GM12874 (cell line): ENCODE results near the gene HOXC9.

Source experiments
- CTCF ChIP-seq: IDR thresholded peaks from 2 replicates; pipeline ENCODE4 v1.5.1; 2011; ENCODE audit warnings: low read depth, mild to moderate bottlenecking, control low read depth, low read length, moderate library complexity; ENCODE audit not compliant: insufficient read depth

Gene HOXC9

GRCh38 chr12:53965281-53966084 is 34.5 kb upstream of the HOXC9 start:
- TF ChIP-seq CTCF, result no peak

GRCh38 chr12:53966085-53966384 is 33.9 kb upstream of the HOXC9 start:
- no peak for TF ChIP-seq CTCF

GRCh38 chr12:53966385-53967133 is 33.4 kb upstream of the HOXC9 start:
- TF ChIP-seq CTCF, result no peak

GRCh38 chr12:53967421-53967925 is 32.5 kb upstream of the HOXC9 start:
- no peak for TF ChIP-seq CTCF

- no peak for TF ChIP-seq CTCF
These were observed 31.5 kb upstream of the HOXC9 start for GRCh38 chr12:53968214-53969127.

GRCh38 chr12:53969588-53970259 is 30.2 kb upstream of the HOXC9 start:
- TF ChIP-seq CTCF, result no peak
